ENCODE results near the gene AGO3.
"Not testable (repeated sequence)": the region's sequence is repeated elsewhere in the genome, so short reads cannot be mapped to it uniquely, and the experiment has no call there.

AGO3 gene

GRCh38 chr1:36008546-36009197 lies 77.8 kb downstream of the AGO3 start:
- peak in 1 of 2 experiments; percentile 9 for DNase-seq (ENCODE audit: low read depth in 2 of 2)

- no peak for DNase-seq (ENCODE audit: low read depth in 2 of 2)
Observed at GRCh38 chr1:36014722-36015220, 83.9 kb downstream of the AGO3 start.

- no peak for DNase-seq (ENCODE audit: low read depth in 2 of 2)
Observed at GRCh38 chr1:36016686-36017085, 85.8 kb downstream of the AGO3 start.

GRCh38 chr1:36023098-36023769 lies 92.3 kb downstream of the AGO3 start:
- no peak for DNase-seq (ENCODE audit: low read depth in 2 of 2)

- DNase-seq (ENCODE audit: low read depth in 2 of 2): not testable (repeated sequence)
Observed at GRCh38 chr1:36024024-36024423, 93.1 kb downstream of the AGO3 start.

- no peak for DNase-seq (ENCODE audit: low read depth in 2 of 2)
Observed at GRCh38 chr1:36024847-36025246, 93.9 kb downstream of the AGO3 start.

GRCh38 chr1:36027766-36028165 lies 96.9 kb downstream of the AGO3 start:
- DNase-seq (ENCODE audit: low read depth in 2 of 2): no peak

GRCh38 chr1:36031441-36031840 lies 100.5 kb downstream of the AGO3 start:
- DNase-seq (ENCODE audit: low read depth in 2 of 2): no peak

GRCh38 chr1:36034692-36035091 lies 103.8 kb downstream of the AGO3 start:
- peak; percentile 15 to 22 for DNase-seq (ENCODE audit: low read depth in 2 of 2)

GRCh38 chr1:36035154-36035553 lies 104.2 kb downstream of the AGO3 start:
- no peak for DNase-seq (ENCODE audit: low read depth in 2 of 2)

GRCh38 chr1:36040238-36040637 lies 109.3 kb downstream of the AGO3 start:
- no peak for DNase-seq (ENCODE audit: low read depth in 2 of 2)

GRCh38 chr1:36051821-36052220 lies 120.9 kb downstream of the AGO3 start:
- DNase-seq (ENCODE audit: low read depth in 2 of 2): no peak

GRCh38 chr1:36053978-36054377 lies 123.1 kb downstream of the AGO3 start:
- DNase-seq (ENCODE audit: low read depth in 2 of 2): no peak

- DNase-seq (ENCODE audit: low read depth in 2 of 2): no peak
Observed at GRCh38 chr1:36055706-36056105, 124.8 kb downstream of the AGO3 start.

- DNase-seq (ENCODE audit: low read depth in 2 of 2): no peak
Observed at GRCh38 chr1:36062315-36062714, 131.4 kb downstream of the AGO3 start.

GRCh38 chr1:36067871-36068270 lies 137.0 kb downstream of the AGO3 start:
- DNase-seq (ENCODE audit: low read depth in 2 of 2): no peak

- no peak for DNase-seq (ENCODE audit: low read depth in 2 of 2)
Observed at GRCh38 chr1:36068866-36069265, 138.0 kb downstream of the AGO3 start.

- no peak for DNase-seq (ENCODE audit: low read depth in 2 of 2)
Observed at GRCh38 chr1:36070349-36070748, 139.4 kb downstream of the AGO3 start.

GRCh38 chr1:36076979-36077573 lies 146.2 kb downstream of the AGO3 start:
- no peak for DNase-seq (ENCODE audit: low read depth in 2 of 2)

GRCh38 chr1:36080236-36080635 lies 149.3 kb downstream of the AGO3 start:
- no peak for DNase-seq (ENCODE audit: low read depth in 2 of 2)

GRCh38 chr1:36080801-36081200 lies 149.9 kb downstream of the AGO3 start:
- DNase-seq (ENCODE audit: low read depth in 2 of 2): no peak

GRCh38 chr1:36081926-36082485 lies 151.1 kb downstream of the AGO3 start:
- no peak for DNase-seq (ENCODE audit: low read depth in 2 of 2)

GRCh38 chr1:36083219-36083618 lies 152.3 kb downstream of the AGO3 start:
- DNase-seq (ENCODE audit: low read depth in 2 of 2): no peak
